K562 (cell line): ENCODE data around the gene IL31RA. TPM values are rescaled to one million over a fixed set of nuclear protein-coding genes. Genes with fewer than 3 reads are reported as not detected.

Experiments used
- ATAC-seq: fragments of 200-7000 bp; cut with Tn5 transposase; 3 replicates; pipeline ENCODE4 v1.9.1; 2020; ENCODE audit warnings: moderate library complexity
- BruUV-seq: library from RNA; stranded (reverse); fragments of 400-500 nt; replicated peaks from 2 replicates; lab custom pipeline; 2021; lab: Mats Ljungman, UMichigan
- CTCF ChIA-PET: fragments of 300-600 bp; formaldehyde crosslinking; extraction: SDS; loops from one replicate; lab custom pipeline; 2021; ENCODE audit warnings: low intra/inter-chr PET ratio; lab: Yijun Ruan, JAX
- POLR2A ChIA-PET: fragments of 300-600, 350-650 bp; sonication (Branson Sonifier 250); formaldehyde crosslinking; extraction: SDS; loops from one replicate; lab custom pipeline; 2021; ENCODE audit warnings: antibody characterized with exemption, inconsistent platforms; lab: Yijun Ruan, JAX
- DNase-seq, 4 experiments: peaks; one replicate each; pipeline versions ENCODE4 v3.0.0 to v3.0.0-alpha.2; 2011 to 2018; ENCODE audit warnings: low spot score in 3 of 4, mixed read lengths in 3 of 4; ENCODE audit errors: extremely low read depth in 1 of 4
- FAIRE-seq: peaks from 2 replicates; lab custom pipeline; 2011; peaks lifted over from hg19 to GRCh38; lab: Jason Lieb, UNC
- H2AFZ ChIP-seq: 2 replicates; pipeline ENCODE4 v1.6.0; 2011; ENCODE audit warnings: low read depth, low read length, control low read depth, inconsistent platforms
- H3K27ac ChIP-seq: fragments of 200-600 bp; 3 replicates; pipeline ENCODE4 v1.8.0; 2011; ENCODE audit warnings: low read depth, mild to moderate bottlenecking, control low read depth, inconsistent platforms, low read length, moderate library complexity, mixed read lengths; ENCODE audit errors: extremely low read depth
- H3K27me3 ChIP-seq, 2 experiments: fragments of 300-600 bp in 1 of 2; 2 replicates in 1 of 2; 3 replicates in 1 of 2; pipeline versions ENCODE4 v1.6.0 to v1.8.0; 2011; ENCODE audit warnings: inconsistent platforms in 2 of 2, low read length in 2 of 2, mild to moderate bottlenecking in 1 of 2, mixed read lengths in 1 of 2, moderate library complexity in 1 of 2; ENCODE audit not compliant: control insufficient read depth in 2 of 2, insufficient read depth in 2 of 2
- H3K36me3 ChIP-seq: fragments of 300-600 bp; 3 replicates; pipeline ENCODE4 v1.8.0; 2011; ENCODE audit warnings: mild to moderate bottlenecking, low read length, inconsistent platforms; ENCODE audit not compliant: control insufficient read depth, insufficient read depth
- H3K4me1 ChIP-seq, 2 experiments: fragments of 200-600 bp in 1 of 2; replicated peaks in 1 of 2; 2 replicates in 1 of 2; 3 replicates in 1 of 2; pipeline versions ENCODE4 v1.5.1 to v1.8.0; 2011; ENCODE audit warnings: inconsistent platforms in 2 of 2, low read length in 2 of 2, mild to moderate bottlenecking in 1 of 2, mixed read lengths in 1 of 2, moderate library complexity in 1 of 2; ENCODE audit not compliant: control insufficient read depth in 2 of 2, insufficient read depth in 2 of 2
- H3K4me2 ChIP-seq: 2 replicates; pipeline ENCODE4 v1.6.1; 2011; ENCODE audit warnings: low read length, control low read depth, inconsistent platforms, mixed read lengths; ENCODE audit not compliant: insufficient read depth
- H3K4me3 ChIP-seq: fragments of 200-600 bp; sonication (generic), shearing (Covaris generic); 2 replicates; pipeline ENCODE4 v1.5.1; 2016; ENCODE audit warnings: control low read depth, inconsistent platforms
- H3K79me2 ChIP-seq: fragments of 200-600 bp; 3 replicates; pipeline ENCODE4 v1.8.0; 2011; ENCODE audit warnings: low read length, inconsistent platforms; ENCODE audit not compliant: control insufficient read depth, insufficient read depth
- H3K9ac ChIP-seq, 2 experiments: 2 replicates each; pipeline versions ENCODE4 v1.6.0 to v1.6.1; 2011; ENCODE audit warnings: low read depth in 2 of 2, low read length in 2 of 2, control low read depth in 1 of 2, inconsistent platforms in 1 of 2, mild to moderate bottlenecking in 1 of 2, mixed read lengths in 1 of 2; ENCODE audit not compliant: insufficient read depth in 1 of 2
- H3K9me1 ChIP-seq: one replicate; pipeline ENCODE4 v1.6.0; 2011; ENCODE audit warnings: inconsistent platforms, mild to moderate bottlenecking, low read length, moderate library complexity; ENCODE audit not compliant: control insufficient read depth, insufficient read depth
- H3K9me3 ChIP-seq: replicated peaks from 2 replicates; pipeline ENCODE4 v1.5.1; 2011; ENCODE audit warnings: low read depth, low read length, inconsistent platforms; ENCODE audit not compliant: control insufficient read depth, insufficient read depth
- H4K20me1 ChIP-seq: replicated peaks from 2 replicates; pipeline ENCODE4 v1.6.1; 2011; ENCODE audit warnings: low read length, inconsistent platforms, mixed read lengths; ENCODE audit not compliant: control insufficient read depth, insufficient read depth
- CHD7 ChIP-seq: fragments of 200-600 bp; sonication (generic); IDR thresholded peaks from one replicate; pipeline ENCODE4 v1.6.1; 2012; ENCODE audit warnings: mild to moderate bottlenecking, low read depth, low read length, inconsistent platforms
- ERF ChIP-seq: fragments of 450-650 bp; formaldehyde crosslinking; IDR thresholded peaks from 2 replicates; pipeline ENCODE4 v1.4.0; 2020; ENCODE audit warnings: mild to moderate bottlenecking, mixed read lengths
- ETV6 ChIP-seq, 3 experiments: fragments of 150-350 bp in 1 of 3; sonication (generic) in 1 of 3; formaldehyde crosslinking in 1 of 3; IDR thresholded peaks; 2 replicates each; pipeline versions ENCODE4 v1.6.1 to v1.8.0; 2014 to 2022; ENCODE audit warnings: borderline replicate concordance in 2 of 3, low read depth in 2 of 3, antibody characterized with exemption in 1 of 3, low read length in 1 of 3, mild to moderate bottlenecking in 1 of 3, missing genetic modification reagents in 1 of 3
- FOXJ3 ChIP-seq: sonication (generic); formaldehyde crosslinking; IDR thresholded peaks from 2 replicates; pipeline ENCODE4 v1.4.0; 2020; ENCODE audit warnings: mild to moderate bottlenecking, missing genetic modification reagents
- MTA3 ChIP-seq: fragments of 450-650 bp; formaldehyde crosslinking; IDR thresholded peaks from 2 replicates; pipeline ENCODE4 v1.6.1; 2017; ENCODE audit warnings: mild to moderate bottlenecking, borderline replicate concordance
- PREB ChIP-seq: sonication (generic); formaldehyde crosslinking; IDR thresholded peaks from 2 replicates; pipeline ENCODE4 v1.8.1; 2023; ENCODE audit warnings: mild to moderate bottlenecking, missing genetic modification reagents
- ZKSCAN3 ChIP-seq: fragments of 250-450 bp; sonication (Bioruptor Pico); IDR thresholded peaks from 2 replicates; pipeline ENCODE4 v1.4.0; 2020
- ZNF224 ChIP-seq: sonication (generic); formaldehyde crosslinking; IDR thresholded peaks from 2 replicates; pipeline ENCODE4 v1.8.0; 2022; ENCODE audit warnings: mild to moderate bottlenecking, missing genetic modification reagents
- ZNF586 ChIP-seq: fragments of 450-650 bp; formaldehyde crosslinking; conservative IDR thresholded peaks from 2 replicates; pipeline ENCODE4 v1.4.0; 2020; ENCODE audit warnings: mild to moderate bottlenecking, moderate library complexity
- WGBS: fragments of 100-300 bp; shearing (Covaris generic); methylation state at CpG from one replicate; pipeline ENCODE4 v1.1.6; 2016; ENCODE audit warnings: low coverage, mixed read lengths; ENCODE audit not compliant: insufficient coverage; ENCODE audit errors: missing lambda C conversion rate; 5-methylcytosine and 5-hydroxymethylcytosine counted together
- in situ Hi-C: fragments of 300-500 bp; cut with MboI; formaldehyde crosslinking; loops from 4 replicates; pipeline ENCODE4 v1.15.0; 2018; ENCODE audit warnings: inconsistent platforms, mixed read lengths
- intact Hi-C: fragments of 100-400 bp; cut with micrococcal nuclease; formaldehyde crosslinking; loops from 2 replicates; pipeline ENCODE4 v1.14.2; 2022
- polyA plus RNA-seq, 8 experiments: library from polyadenylated mRNA; depleted of rRNA in 4 of 8; stranded (reverse) in 5 of 8; unstranded in 3 of 8; fragments of >200 nt; fragmentation: Nextera tagmentation in 2 of 8; fragmentation: Illumina TruSeq in 1 of 8; extraction: Ambion mirVana in 2 of 8; extraction: Trizol in 1 of 8; gene quantifications; 2 replicates each; pipeline versions ENCODE4 v1.2.1 to v1.2.3, GENCODE V29; 2011 to 2014; ENCODE audit warnings: inconsistent platforms in 1 of 8, missing spikeins in 1 of 8
- total RNA-seq, 7 experiments: library from RNA; depleted of rRNA in 6 of 7; stranded (reverse); fragments of >200 nt in 6 of 7; fragmentation: Illumina TruSeq in 2 of 7; extraction: Trizol in 2 of 7; gene quantifications; 2 replicates each; pipeline versions ENCODE4 v1.2.1 to v1.2.3, GENCODE V29; 2011 to 2021; ENCODE audit warnings: low replicate concordance in 1 of 7
- TF ChIP-seq, protein P1 (sequence below): fragments of 450-650 bp; formaldehyde crosslinking; IDR thresholded peaks from 2 replicates; pipeline ENCODE4 v1.4.0; 2020; ENCODE audit warnings: mild to moderate bottlenecking

IL31RA gene
- total and polyA plus RNA-seq, 9 of the 15 experiments (the other 6 are each of a cell fraction or from before 2014, with no cell fraction given), result not detected

- FAIRE-seq (no peak), ATAC-seq (no peak), DNase-seq (no peak)
- Histone ChIP-seq H3K9me1 (no peaks in the 10 kb centered on the region), H4K20me1 (no peaks in the 10 kb centered on the region), H3K27me3 (peaks cover 0 to 7% of the 10 kb centered on the region in 2 experiments; a peak in 3 of 5 replicates), H3K4me3 (no peak overlapping the region), H3K4me2 (no peak overlapping the region), H3K9me3 (no peaks in the 10 kb centered on the region), H3K27ac (no peak overlapping the region), H3K9ac (no peak overlapping the region), H3K4me1 (no peaks in the 10 kb centered on the region), H3K36me3 (no peaks in the 10 kb centered on the region), H2AFZ (no peak overlapping the region), H3K79me2 (no peaks in the 10 kb centered on the region)
- 0% methylated on average over 2 of the region's 2 CpGs for WGBS
- ChIA-PET POLR2A (no interaction called here), CTCF (no interaction called here)
- BruUV-seq, result no TSS peak
- in situ Hi-C loops (no loop called here), intact Hi-C loops (no loop called here)
- TF ChIP-seq ZNF224 (CRISPR knock-in tag), result no peak
- no peak for TF ChIP-seq FOXJ3
- TF ChIP-seq ERF (CRISPR knock-in tag), result no peak
- TF ChIP-seq, protein P1, sequence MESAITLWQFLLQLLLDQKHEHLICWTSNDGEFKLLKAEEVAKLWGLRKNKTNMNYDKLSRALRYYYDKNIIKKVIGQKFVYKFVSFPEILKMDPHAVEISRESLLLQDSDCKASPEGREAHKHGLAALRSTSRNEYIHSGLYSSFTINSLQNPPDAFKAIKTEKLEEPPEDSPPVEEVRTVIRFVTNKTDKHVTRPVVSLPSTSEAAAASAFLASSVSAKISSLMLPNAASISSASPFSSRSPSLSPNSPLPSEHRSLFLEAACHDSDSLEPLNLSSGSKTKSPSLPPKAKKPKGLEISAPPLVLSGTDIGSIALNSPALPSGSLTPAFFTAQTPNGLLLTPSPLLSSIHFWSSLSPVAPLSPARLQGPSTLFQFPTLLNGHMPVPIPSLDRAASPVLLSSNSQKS (CRISPR knock-in tag), result no peak
- no peak for TF ChIP-seq ZNF586 (CRISPR knock-in tag)
- TF ChIP-seq PREB (CRISPR knock-in tag), result no peak
- no peak for TF ChIP-seq ZKSCAN3 (CRISPR knock-in tag)
- no peak for TF ChIP-seq ETV6 (IDR thresholded peaks at IDR 0.05; ENCODE audit: borderline replicate concordance in 1 of 2, low read depth in 2 of 2, low read length in 1 of 2)
- no peak for TF ChIP-seq ETV6 (CRISPR knock-in tag; IDR thresholded peaks at IDR 0.05; ENCODE audit: borderline replicate concordance)
- no peak for TF ChIP-seq MTA3
- TF ChIP-seq CHD7, result no peak
These were observed 470 bp downstream of the IL31RA start for GRCh38 chr5:55851675-55851979.
